Activated naive CD8-positive, alpha-beta T cell treated with anti-CD3 and anti-CD28 coated beads, Interleukin-2, amount 50 U/mL, for 24 hours (primary cell): ENCODE data around the gene ZNF649.
"Not testable (repeated sequence)": the region's sequence is repeated elsewhere in the genome, so short reads cannot be mapped to it uniquely, and the experiment has no call there.

Experiments
- ATAC-seq: fragments of 150-1000 bp; cut with Tn5 transposase; one replicate; pipeline ENCODE4 v1.10.0; 2021
- DNase-seq: peaks from one replicate; pipeline ENCODE4 v3.0.0; 2021
- H3K27ac Mint-ChIP-seq: one replicate; pipeline ENCODE4 v1.8.0; 2021; ENCODE audit warnings: mild to moderate bottlenecking, mixed read lengths
- H3K27me3 Mint-ChIP-seq: one replicate; pipeline ENCODE4 v1.8.0; 2021; ENCODE audit warnings: mixed read lengths
- H3K36me3 Mint-ChIP-seq: one replicate; pipeline ENCODE4 v1.8.0; 2021; ENCODE audit warnings: low read depth, mixed read lengths
- H3K4me1 Mint-ChIP-seq: one replicate; pipeline ENCODE4 v1.8.0; 2021; ENCODE audit warnings: mixed read lengths
- H3K4me3 Mint-ChIP-seq: one replicate; pipeline ENCODE4 v1.8.0; 2021; ENCODE audit warnings: mild to moderate bottlenecking, moderate library complexity, mixed read lengths
- H3K9me3 Mint-ChIP-seq: one replicate; pipeline ENCODE4 v1.8.0; 2021; ENCODE audit warnings: mixed read lengths

ZNF649 gene

DNA sequence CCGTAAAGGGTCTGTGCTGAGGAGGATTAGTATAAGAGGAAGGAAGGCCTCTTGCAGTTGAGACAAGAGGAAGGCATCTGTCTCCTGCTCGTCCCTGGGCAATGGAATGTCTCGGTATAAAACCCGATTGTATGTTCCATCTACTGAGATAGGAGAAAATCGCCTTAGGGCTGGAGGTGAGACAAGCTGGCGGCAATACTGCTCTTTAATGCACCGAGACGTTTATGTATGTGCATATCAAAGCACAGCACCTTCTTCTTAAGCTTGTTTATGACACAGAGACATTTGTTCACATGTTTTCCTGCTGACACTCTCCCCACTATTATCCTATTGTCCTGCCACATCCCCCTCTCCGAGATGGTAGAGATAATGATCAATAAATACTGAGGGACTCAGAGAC, 1.3 kb upstream of the ZNF649 start:
- not testable (repeated sequence) for H3K4me3 Mint-ChIP-seq, DNase-seq, ATAC-seq, H3K27ac Mint-ChIP-seq
- peaks cover 23% of the 10 kb centered on the region for H3K27me3 Mint-ChIP-seq
- H3K36me3 Mint-ChIP-seq: peaks cover 79% of the 10 kb centered on the region
- H3K9me3 Mint-ChIP-seq: peaks cover 60% of the 10 kb centered on the region
- H3K4me1 Mint-ChIP-seq: peaks cover 25% of the 10 kb centered on the region

DNA sequence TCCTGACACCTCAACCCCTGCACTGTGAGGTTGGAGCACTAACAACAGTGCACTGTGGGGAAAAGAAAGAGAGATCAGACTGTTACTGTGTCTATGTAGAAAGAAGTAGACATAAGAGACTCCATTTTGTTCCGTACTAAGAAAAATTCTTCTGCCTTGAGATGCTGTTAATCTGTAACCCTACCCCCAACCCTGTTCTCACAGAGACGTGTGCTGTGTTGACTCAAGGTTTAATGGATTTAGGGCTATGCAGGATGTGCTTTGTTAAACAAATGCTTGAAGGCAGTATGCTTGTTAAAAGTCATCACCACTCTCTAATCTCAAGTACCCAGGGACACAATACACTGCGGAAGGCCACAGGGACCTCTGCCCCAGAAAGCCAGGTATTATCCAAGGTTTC, 822 bp upstream of the ZNF649 start:
- DNase-seq, ATAC-seq, H3K27ac Mint-ChIP-seq, H3K4me3 Mint-ChIP-seq: not testable (repeated sequence)
- H3K4me1 Mint-ChIP-seq: peaks cover 25% of the 10 kb centered on the region
- H3K9me3 Mint-ChIP-seq: peaks cover 62% of the 10 kb centered on the region
- peaks cover 82% of the 10 kb centered on the region for H3K36me3 Mint-ChIP-seq
- peaks cover 23% of the 10 kb centered on the region for H3K27me3 Mint-ChIP-seq

DNA sequence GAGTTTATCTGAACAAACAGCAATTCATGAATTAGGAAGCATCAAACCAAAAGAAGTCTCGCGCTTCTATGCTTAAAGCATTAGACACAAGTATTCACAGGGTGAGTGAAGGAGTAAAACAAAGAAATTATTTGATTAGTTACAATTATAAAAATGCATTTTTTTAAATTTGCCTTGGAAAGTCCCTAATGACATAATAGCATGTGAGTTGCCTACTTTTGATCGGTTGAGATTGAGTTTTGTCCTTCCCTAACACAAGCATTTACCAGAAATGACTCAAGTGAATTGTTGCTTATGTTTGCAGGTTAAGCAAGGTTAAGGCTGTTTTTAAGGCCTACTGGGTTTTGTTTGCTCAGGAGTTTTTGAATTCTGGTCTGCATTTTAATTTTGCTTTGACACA, 389 bp upstream of the ZNF649 start:
- DNase-seq (no peak), ATAC-seq (no peak)
- Mint-ChIP-seq H3K36me3 (peaks cover 85% of the 10 kb centered on the region), H3K27me3 (peaks cover 22% of the 10 kb centered on the region), H3K9me3 (peaks cover 66% of the 10 kb centered on the region), H3K4me1 (peaks cover 25% of the 10 kb centered on the region), H3K27ac (peak overlapping the region; percentile 97), H3K4me3 (peak overlapping the region; percentile 98)

DNA sequence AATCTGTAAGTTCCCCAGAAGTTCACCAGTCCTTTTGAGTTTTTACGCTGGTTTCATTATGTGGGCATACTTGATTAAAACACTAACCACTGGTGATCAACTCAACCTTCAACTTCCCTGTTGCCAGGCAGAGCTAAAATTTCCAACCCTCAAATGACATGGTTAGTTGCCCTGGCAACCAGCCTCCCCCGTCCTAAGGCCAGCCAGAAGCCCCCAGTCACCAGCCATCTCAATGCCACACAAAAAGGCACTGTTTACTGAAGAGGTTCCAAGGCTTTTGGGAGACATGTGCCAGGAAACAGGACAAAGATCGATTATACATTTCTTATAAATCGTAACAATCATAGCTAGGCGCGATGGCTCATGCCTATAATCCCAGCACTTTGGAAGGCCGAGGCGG, 1.6 kb downstream of the ZNF649 start:
- ATAC-seq (no peak), DNase-seq (no peak)
- H3K9me3 Mint-ChIP-seq: peaks cover 61% of the 10 kb centered on the region
- peaks cover 13% of the 10 kb centered on the region for H3K27me3 Mint-ChIP-seq
- H3K27ac Mint-ChIP-seq: no peak overlapping the region
- peaks cover 94% of the 10 kb centered on the region for H3K36me3 Mint-ChIP-seq
- H3K4me1 Mint-ChIP-seq: peaks cover 25% of the 10 kb centered on the region
- peak overlapping the region; percentile 58 for H3K4me3 Mint-ChIP-seq

DNA sequence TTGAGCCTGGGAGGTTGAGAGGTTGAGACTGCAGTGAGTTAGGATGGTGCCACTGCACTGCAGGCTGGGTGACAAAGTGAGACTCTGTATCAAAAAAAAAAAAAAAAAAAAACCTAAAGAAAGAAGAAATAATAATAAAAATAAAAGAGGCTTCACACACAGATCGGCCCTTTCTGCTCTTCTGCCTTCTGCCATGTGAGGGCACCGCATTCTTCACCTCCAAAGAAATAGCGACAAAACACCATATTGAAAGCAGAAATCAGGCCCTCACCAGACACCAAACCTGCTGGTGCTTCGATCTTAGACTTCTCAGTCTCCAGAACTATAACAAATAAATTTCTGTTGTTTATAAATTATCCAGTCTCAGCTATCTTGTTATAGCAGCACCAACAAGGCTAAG, 3.0 kb downstream of the ZNF649 start:
- peaks cover 95% of the 10 kb centered on the region for H3K36me3 Mint-ChIP-seq
- DNase-seq: no peak
- peaks cover 25% of the 10 kb centered on the region for H3K4me1 Mint-ChIP-seq
- H3K4me3 Mint-ChIP-seq: no peak overlapping the region
- peaks cover 6% of the 10 kb centered on the region for H3K27me3 Mint-ChIP-seq
- H3K9me3 Mint-ChIP-seq: peaks cover 59% of the 10 kb centered on the region
- no peak for ATAC-seq
- no peak overlapping the region for H3K27ac Mint-ChIP-seq

DNA sequence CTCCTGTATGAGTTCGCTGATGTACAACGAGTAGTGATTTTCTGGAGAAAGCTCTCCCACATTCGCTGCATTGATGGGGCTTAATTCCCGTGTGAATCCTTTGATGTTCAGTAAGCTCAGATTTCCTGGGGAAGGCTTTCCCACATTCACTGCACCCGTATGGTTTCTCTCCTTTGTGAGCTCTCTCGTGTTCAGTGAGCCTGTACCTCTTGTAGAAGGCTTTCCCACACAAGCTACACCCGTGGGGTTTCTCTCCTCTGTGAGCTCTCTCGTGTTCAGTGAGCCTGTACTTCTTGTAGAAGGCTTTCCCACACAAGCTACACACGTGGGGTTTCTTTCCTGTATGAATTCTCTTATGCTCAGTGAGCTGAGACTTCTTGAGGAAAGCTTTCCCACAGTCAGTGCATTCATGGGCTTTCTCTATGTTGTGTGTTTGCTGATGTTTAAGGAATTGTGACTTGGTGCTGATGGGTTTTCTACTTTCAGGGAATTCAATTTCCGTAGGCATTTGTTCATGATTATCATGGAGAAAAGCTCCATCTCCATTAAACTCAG, 13.5 kb downstream of the ZNF649 start:
- Mint-ChIP-seq H3K4me3 (no peak overlapping the region), H3K9me3 (peaks cover 75% of the 10 kb centered on the region), H3K4me1 (peaks cover 11% of the 10 kb centered on the region), H3K27me3 (no peaks in the 10 kb centered on the region), H3K36me3 (peaks cover 98% of the 10 kb centered on the region), H3K27ac (no peak overlapping the region)
- ATAC-seq: no peak
- DNase-seq: no peak

DNA sequence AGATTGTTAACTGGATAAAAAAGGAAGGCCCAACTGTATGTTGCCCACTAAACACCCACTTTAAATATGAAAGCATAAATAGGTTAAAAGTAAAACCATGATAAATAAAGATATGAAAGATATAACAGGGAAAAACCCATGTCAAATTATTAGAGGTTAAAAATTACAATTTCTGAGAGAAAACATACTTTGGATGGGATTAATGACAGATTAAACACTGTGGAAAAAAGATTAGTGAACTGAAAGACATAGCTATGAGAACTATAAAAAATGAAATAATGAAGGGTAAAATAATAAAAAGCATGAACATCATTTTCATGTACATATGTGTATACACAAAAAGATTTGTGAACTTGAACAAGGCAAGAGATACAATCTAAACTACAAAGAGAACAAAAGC, 14.9 kb downstream of the ZNF649 start:
- Mint-ChIP-seq H3K4me3 (no peak overlapping the region), H3K4me1 (peaks cover 11% of the 10 kb centered on the region), H3K36me3 (peaks cover 97% of the 10 kb centered on the region), H3K9me3 (peaks cover 77% of the 10 kb centered on the region), H3K27me3 (no peaks in the 10 kb centered on the region), H3K27ac (no peak overlapping the region)
- ATAC-seq (no peak), DNase-seq (no peak)

DNA sequence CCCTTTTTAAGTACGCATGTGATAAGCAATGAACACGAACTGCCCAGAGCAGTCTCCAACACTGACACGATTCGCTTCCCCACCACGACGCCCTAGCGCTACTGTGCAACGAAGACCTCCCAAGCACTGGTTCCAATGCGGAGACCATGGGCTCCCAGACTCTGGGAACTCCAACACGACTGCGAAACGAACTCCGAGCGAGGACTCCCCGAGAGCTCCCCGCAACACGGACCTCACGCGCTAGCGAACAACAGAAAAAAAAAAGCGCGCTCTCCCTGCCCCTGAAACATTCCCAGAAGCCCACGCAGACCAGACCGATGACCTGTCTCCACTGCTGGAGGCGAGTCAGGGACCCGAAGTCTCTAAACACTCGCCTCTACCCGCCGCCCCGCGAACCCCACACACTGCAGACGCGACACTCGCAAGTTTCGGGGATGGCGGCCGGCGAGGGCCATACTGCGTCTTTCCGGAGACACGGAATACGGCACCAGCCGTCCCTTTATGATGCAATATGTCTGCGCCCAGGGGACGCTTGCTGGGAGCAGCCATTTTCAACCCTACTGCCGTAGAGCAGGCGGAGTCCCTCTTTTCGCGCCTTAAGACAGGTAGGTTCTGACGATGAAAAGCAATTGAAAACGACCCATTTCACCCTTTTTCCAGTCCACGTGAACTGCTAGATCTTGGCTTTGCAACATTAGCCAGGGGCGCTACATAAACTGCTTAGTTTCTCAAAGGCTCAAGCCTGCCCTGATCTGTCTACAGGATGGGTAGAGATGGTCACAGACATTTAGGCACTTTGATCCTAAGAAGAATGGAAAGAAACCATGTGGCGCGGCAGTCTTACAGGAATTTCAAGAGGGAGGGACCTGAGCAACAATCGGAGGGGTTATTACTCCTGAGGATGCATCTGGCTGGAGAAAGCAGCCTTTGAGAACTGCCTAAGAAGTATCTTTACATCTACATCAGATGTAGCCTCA, 17.0 kb downstream of the ZNF649 start, which contains the start of gene ZNF577:
TSS of gene ZNF577 (minus strand) at position 430 of the 977 bp plus-strand sequence. CDS start 7,569 bp downstream, outside the sequence.
- peak; percentile 28 for ATAC-seq
- peaks cover 92% of the 10 kb centered on the region for H3K36me3 Mint-ChIP-seq
- H3K27me3 Mint-ChIP-seq: no peaks in the 10 kb centered on the region
- H3K27ac Mint-ChIP-seq: peak within 1 kb of the TSS; percentile 69
- DNase-seq: peak; percentile 35
- H3K4me1 Mint-ChIP-seq: peaks cover 6% of the 10 kb centered on the region
- peaks cover 71% of the 10 kb centered on the region for H3K9me3 Mint-ChIP-seq
- H3K4me3 Mint-ChIP-seq: peak within 1 kb of the TSS; percentile 77

DNA sequence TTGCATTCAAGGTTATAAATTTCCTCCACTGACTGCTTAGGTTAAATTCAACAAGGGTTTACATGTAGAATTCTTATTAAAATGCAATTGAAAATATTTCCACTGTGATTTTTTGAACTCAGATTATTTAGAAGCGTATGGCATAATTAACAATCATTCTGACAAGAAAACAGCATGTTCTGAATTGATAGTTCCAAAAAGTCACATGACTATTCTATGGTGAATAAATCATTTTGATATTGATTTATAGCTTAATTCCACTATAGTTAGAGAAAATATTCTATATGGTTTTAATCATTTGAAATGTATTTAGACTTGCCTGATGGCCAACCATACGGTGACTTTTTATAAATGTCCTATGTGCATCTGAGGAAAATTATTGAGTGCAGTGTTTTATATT, 20.1 kb downstream of the ZNF649 start:
- Mint-ChIP-seq H3K27me3 (no peaks in the 10 kb centered on the region), H3K4me1 (peaks cover 6% of the 10 kb centered on the region), H3K36me3 (peaks cover 90% of the 10 kb centered on the region), H3K9me3 (peaks cover 71% of the 10 kb centered on the region), H3K4me3 (no peak overlapping the region), H3K27ac (no peak overlapping the region)
- ATAC-seq (no peak), DNase-seq (no peak)

DNA sequence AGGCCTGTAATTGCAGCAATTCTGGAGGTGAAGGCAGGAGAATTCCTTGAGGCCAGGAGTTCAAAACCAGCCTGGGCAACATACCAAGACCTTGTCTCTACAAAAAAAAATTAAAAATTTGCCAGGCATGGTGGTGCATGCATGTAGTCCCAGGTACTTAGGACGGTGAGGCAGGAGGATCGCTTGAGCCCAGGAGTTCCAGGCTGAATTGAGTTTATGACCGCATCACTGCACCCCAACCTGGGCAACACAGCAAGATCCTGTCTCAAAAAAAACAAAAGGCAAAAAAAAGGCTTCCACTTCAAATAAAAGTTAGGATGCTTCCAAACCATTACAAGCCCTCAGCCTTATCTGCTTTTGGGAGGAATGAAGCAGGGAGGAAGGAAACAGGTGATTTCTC, 22.3 kb downstream of the ZNF649 start:
- no peaks in the 10 kb centered on the region for H3K27me3 Mint-ChIP-seq
- no peak overlapping the region for H3K4me3 Mint-ChIP-seq
- no peak for ATAC-seq
- H3K27ac Mint-ChIP-seq: no peak overlapping the region
- peaks cover 70% of the 10 kb centered on the region for H3K9me3 Mint-ChIP-seq
- H3K36me3 Mint-ChIP-seq: peaks cover 88% of the 10 kb centered on the region
- peaks cover 5% of the 10 kb centered on the region for H3K4me1 Mint-ChIP-seq
- DNase-seq: no peak

DNA sequence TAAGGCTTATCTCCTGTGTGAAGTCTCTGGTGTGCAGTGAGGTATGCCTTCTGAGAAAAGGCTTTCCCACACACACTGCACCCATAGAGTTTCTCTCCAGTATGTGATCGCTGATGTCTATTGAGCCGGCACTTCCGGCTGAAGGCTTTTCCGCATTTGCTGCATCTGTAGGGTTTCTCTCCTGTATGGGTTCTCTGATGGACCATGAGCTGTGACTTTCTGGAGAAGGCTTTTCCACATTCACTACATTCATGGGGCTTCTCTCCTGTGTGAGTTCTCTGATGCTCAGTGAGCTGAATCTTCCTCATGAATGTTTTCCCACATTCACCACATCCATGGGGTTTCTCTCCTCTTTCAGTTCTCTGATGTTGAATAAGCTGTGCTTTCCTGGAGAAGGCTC, 31.7 kb downstream of the ZNF649 start:
- DNase-seq: no peak
- ATAC-seq: no peak
- Mint-ChIP-seq H3K27me3 (no peaks in the 10 kb centered on the region), H3K36me3 (peaks cover 94% of the 10 kb centered on the region), H3K9me3 (peaks cover 94% of the 10 kb centered on the region), H3K27ac (no peak overlapping the region), H3K4me1 (no peaks in the 10 kb centered on the region), H3K4me3 (no peak overlapping the region)

DNA sequence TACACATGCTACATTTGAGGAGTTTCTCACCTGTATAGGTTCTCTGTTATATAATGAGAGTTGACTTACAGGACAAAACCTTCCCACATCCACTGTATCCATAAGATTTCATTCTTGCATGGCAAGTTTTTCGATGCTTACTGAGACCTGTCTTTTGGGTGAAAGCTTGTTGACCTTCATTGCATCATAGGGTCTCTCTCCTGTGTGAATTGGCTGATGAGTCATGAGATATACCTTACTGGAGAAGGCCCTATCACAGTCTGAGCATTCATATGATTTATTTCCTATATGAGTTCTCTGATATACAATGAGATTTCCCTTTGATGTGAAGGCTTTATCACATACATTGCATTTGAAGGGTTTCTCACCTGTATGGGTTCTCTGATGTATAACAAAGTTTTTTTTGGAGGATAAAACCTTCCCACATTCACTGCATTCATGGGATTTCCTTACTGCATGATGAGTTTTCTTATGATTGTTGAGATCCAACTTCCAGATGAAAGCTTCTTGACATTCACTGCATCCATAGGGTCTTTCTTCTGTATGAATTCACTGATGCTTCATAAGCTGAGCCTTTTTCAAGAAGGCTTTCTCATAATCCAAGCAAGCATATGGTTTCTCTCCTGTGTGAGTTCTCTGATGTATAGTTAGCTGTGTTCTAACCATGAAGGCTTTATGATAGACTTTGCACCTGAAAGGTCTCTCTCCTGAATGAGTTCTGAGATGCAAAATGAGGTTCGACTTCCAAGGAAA, 42.8 kb downstream of the ZNF649 start:
- no peak for DNase-seq
- no peak overlapping the region for H3K27ac Mint-ChIP-seq

More for the DNA sequence above, 42.8 kb downstream of the ZNF649 start:
- peaks cover 57% of the 10 kb centered on the region for H3K9me3 Mint-ChIP-seq
- ATAC-seq: no peak
- peaks cover 72% of the 10 kb centered on the region for H3K36me3 Mint-ChIP-seq
- no peaks in the 10 kb centered on the region for H3K27me3 Mint-ChIP-seq
- no peaks in the 10 kb centered on the region for H3K4me1 Mint-ChIP-seq
- H3K4me3 Mint-ChIP-seq: no peak overlapping the region
